Calu3 (cell line): ENCODE data around the gene PTCD3. TPM values are rescaled to one million over a fixed set of nuclear protein-coding genes. Genes with fewer than 3 reads are reported as not detected.

ENCODE experiments used
- BruUV-seq: library from RNA; stranded (reverse); fragments of 400-500 nt; replicated peaks from 2 replicates; lab custom pipeline; 2021; lab: Mats Ljungman, UMichigan
- CTCF ChIA-PET: fragments of 300-600 bp; sonication (Branson Sonifier 250); formaldehyde crosslinking; loops from one replicate; lab custom pipeline; 2022; ENCODE audit warnings: antibody characterized with exemption; lab: Charles Lee
- DNase-seq: peaks from one replicate; pipeline ENCODE4 v3.0.0; 2022
- H3K27ac Mint-ChIP-seq: one replicate; pipeline ENCODE4 v1.8.0; 2022; ENCODE audit warnings: mixed read lengths; ENCODE audit not compliant: unreplicated experiment
- H3K27me3 Mint-ChIP-seq: one replicate; pipeline ENCODE4 v1.8.0; 2022; ENCODE audit warnings: mixed read lengths; ENCODE audit not compliant: unreplicated experiment
- H3K36me3 Mint-ChIP-seq: one replicate; pipeline ENCODE4 v1.8.0; 2022; ENCODE audit warnings: mild to moderate bottlenecking, moderate library complexity, mixed read lengths; ENCODE audit not compliant: insufficient read depth, unreplicated experiment
- H3K4me1 Mint-ChIP-seq: one replicate; pipeline ENCODE4 v1.8.0; 2022; ENCODE audit warnings: mild to moderate bottlenecking, low read depth, mixed read lengths; ENCODE audit not compliant: unreplicated experiment
- H3K4me3 Mint-ChIP-seq: one replicate; pipeline ENCODE4 v1.8.0; 2022; ENCODE audit warnings: mild to moderate bottlenecking, low read depth, moderate library complexity, mixed read lengths; ENCODE audit not compliant: unreplicated experiment
- H3K9me3 Mint-ChIP-seq: one replicate; pipeline ENCODE4 v1.8.0; 2022; ENCODE audit warnings: low read depth, mixed read lengths; ENCODE audit not compliant: unreplicated experiment
- intact Hi-C: fragments of 100-400 bp; cut with micrococcal nuclease; formaldehyde crosslinking; loops from one replicate; pipeline ENCODE4 v1.10.0; 2022; ENCODE audit not compliant: unreplicated experiment
- total RNA-seq: library from RNA; stranded (reverse); gene quantifications from 2 replicates; pipeline ENCODE4 v1.2.3, GENCODE V29; 2022
- TF ChIP-seq, protein P1 (sequence below): fragments of 200-600 bp; IDR thresholded peaks from one replicate; pipeline ENCODE4 v1.8.0; 2022; ENCODE audit warnings: antibody characterized with exemption; ENCODE audit not compliant: unreplicated experiment

Gene PTCD3
- total RNA-seq, 1 experiment from 2014 or later = 113 TPM

DNA sequence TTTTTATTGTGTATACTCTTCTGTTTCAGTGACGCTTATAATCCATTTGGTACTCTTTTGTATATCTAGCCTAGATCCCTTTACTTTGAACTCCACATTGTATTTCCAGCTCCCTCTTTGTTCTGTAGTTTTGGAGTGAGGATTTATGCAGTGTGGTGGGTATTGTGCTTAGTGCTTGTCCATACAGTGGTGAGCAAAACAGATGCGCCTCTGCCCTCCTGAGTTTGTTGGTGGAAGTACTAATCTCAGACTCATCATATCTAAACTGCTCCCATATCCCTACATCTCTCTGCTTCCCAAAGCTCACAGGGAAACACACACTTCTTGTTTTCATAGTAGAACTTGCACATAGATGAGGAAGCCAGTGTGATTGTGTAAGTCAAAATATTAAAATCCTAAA lies 12.1 kb downstream of the PTCD3 start:
- intact Hi-C loops = no loop called here
- H3K4me3 Mint-ChIP-seq = no peak overlapping the region
- DNase-seq = no peak
- no peaks in the 10 kb centered on the region for H3K27me3 Mint-ChIP-seq
- TF ChIP-seq, protein P1, sequence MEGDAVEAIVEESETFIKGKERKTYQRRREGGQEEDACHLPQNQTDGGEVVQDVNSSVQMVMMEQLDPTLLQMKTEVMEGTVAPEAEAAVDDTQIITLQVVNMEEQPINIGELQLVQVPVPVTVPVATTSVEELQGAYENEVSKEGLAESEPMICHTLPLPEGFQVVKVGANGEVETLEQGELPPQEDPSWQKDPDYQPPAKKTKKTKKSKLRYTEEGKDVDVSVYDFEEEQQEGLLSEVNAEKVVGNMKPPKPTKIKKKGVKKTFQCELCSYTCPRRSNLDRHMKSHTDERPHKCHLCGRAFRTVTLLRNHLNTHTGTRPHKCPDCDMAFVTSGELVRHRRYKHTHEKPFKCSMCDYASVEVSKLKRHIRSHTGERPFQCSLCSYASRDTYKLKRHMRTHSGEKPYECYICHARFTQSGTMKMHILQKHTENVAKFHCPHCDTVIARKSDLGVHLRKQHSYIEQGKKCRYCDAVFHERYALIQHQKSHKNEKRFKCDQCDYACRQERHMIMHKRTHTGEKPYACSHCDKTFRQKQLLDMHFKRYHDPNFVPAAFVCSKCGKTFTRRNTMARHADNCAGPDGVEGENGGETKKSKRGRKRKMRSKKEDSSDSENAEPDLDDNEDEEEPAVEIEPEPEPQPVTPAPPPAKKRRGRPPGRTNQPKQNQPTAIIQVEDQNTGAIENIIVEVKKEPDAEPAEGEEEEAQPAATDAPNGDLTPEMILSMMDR = no peak
- BruUV-seq = no TSS peak
- CTCF ChIA-PET = no interaction called here
- H3K27ac Mint-ChIP-seq = no peak overlapping the region
- H3K9me3 Mint-ChIP-seq = no peaks in the 10 kb centered on the region
- H3K36me3 Mint-ChIP-seq = peaks cover 41% of the 10 kb centered on the region
- H3K4me1 Mint-ChIP-seq = no peaks in the 10 kb centered on the region

DNA sequence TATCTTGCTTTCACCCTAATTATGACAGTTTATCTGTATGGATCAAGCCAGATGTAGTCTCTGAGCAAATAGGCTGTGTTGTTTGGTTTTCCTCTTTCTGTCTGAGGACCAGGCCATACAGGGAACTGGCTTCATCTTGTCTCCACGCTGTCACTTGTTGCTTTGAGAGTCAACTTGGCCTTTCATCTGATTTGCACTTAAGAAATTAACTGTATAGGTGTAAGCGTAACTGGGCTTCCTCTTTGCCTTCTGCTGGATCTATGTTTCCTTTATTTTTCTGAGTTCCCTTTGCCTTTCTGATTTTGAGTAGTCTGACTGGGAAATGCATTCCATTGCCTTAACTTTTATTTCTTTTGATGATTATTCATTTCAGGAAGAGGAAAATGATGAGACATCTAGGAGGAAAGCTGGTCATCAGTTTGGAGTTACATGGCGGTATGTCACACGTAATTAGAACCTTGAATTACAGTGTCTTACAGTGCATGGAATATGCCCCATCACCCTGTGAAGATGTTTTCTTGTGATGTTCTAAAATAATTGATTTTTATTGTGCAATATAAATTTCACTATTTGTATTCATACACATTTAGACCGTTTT lies 17.4 kb downstream of the PTCD3 start:
- intact Hi-C loops = no loop called here
- Mint-ChIP-seq H3K27me3 (no peaks in the 10 kb centered on the region), H3K4me3 (no peak overlapping the region), H3K9me3 (no peaks in the 10 kb centered on the region), H3K27ac (no peak overlapping the region), H3K4me1 (no peaks in the 10 kb centered on the region), H3K36me3 (peaks cover 53% of the 10 kb centered on the region)
- DNase-seq = no peak
- CTCF ChIA-PET = interaction anchor here (0.6 kb wide), 1 partner anchor 12 kb away, joined by 3 read pairs; no protein-coding TSS in a partner anchor
- BruUV-seq = no TSS peak
- TF ChIP-seq, protein P1 = no peak

DNA sequence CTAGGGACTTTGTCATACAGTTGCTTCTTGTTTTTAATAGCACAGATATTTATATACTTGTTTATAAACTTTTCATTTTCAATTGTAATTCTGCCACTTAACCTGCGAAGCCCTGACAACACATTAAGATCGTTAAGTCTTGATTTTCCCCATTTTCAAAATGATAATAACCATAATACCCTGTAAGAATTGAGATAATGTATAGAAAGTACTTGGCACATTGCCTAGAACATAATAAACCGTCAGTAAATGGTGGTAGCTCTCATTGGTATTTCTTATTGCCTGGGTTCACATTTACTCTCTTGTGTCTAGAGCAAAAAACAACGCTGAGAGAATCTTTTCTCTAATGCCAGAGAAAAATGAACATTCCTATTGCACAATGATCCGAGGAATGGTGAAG lies 18.6 kb downstream of the PTCD3 start:
- TF ChIP-seq, protein P1 = no peak
- CTCF ChIA-PET = no interaction called here
- Mint-ChIP-seq H3K36me3 (peaks cover 55% of the 10 kb centered on the region), H3K27me3 (no peaks in the 10 kb centered on the region), H3K27ac (no peak overlapping the region), H3K4me3 (no peak overlapping the region), H3K9me3 (no peaks in the 10 kb centered on the region), H3K4me1 (no peaks in the 10 kb centered on the region)
- DNase-seq = no peak
- intact Hi-C loops = no loop called here
- no TSS peak for BruUV-seq

DNA sequence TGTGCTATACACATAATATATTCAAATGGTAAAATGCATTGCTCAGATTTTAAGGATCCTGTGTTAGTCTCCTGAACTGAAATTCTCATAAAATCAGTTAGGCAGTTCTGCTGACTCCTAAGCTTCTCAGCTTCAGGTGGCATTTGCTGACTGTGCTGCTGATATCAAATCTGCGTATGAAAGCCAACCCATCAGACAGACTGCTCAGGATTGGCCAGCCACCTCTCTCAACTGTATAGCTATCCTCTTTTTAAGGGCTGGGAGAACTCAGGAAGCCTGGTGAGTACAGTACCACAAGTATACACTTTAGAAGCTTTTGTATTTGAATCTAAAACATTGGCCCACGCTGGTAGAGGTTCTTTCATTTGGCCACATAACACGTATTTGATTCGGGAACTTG lies 28.7 kb downstream of the PTCD3 start:
- Mint-ChIP-seq H3K4me1 (no peaks in the 10 kb centered on the region), H3K4me3 (no peak overlapping the region), H3K27ac (no peak overlapping the region), H3K36me3 (peaks cover 76% of the 10 kb centered on the region), H3K9me3 (no peaks in the 10 kb centered on the region), H3K27me3 (no peaks in the 10 kb centered on the region)
- intact Hi-C loops = no loop called here
- CTCF ChIA-PET = no interaction called here
- TF ChIP-seq, protein P1 = no peak
- no peak for DNase-seq
- BruUV-seq = no TSS peak
